Measurements from ENCODE around the gene TNFSF9.

DNA sequence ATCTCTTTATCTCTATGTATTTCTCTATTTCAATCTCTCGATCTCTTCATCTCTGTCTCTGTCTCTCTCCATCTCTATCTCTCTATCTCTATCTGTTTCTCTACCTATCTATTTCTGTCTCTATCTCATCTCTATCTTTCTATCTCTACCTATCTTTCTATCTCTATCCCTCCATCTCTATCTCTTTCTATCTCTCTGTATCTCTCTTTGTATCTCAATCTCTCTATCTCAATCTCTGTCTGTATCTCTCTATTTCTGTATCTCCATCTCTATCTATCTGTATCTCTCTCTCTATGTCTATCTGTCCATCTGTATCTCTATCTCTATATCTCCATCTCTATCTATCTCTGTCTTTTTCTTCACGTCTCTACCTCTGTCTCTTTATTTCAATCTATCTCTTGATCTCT is 25.2 kb downstream of the TNFSF9 start:
- no peak for TF ChIP-seq EGR1 (IDR thresholded peaks at IDR 0.05)
- TF ChIP-seq RAD21 (IDR thresholded peaks at IDR 0.05; ENCODE audit: low read depth) = no peak
- TF ChIP-seq TCF12 (IDR thresholded peaks at IDR 0.05; ENCODE audit: low read depth) = no peak
- TF ChIP-seq, protein P1, sequence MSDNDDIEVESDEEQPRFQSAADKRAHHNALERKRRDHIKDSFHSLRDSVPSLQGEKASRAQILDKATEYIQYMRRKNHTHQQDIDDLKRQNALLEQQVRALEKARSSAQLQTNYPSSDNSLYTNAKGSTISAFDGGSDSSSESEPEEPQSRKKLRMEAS (IDR thresholded peaks at IDR 0.05) = no peak
